GM23248 (cell line): Measurements from ENCODE around the gene HOXB6. TPM values are rescaled to one million over a fixed set of nuclear protein-coding genes. Genes with fewer than 3 reads are reported as not detected.

ENCODE experiments used
- DNase-seq: peaks from one replicate; pipeline ENCODE4 v3.0.0-alpha.2; 2015
- H2AFZ ChIP-seq: fragments of 200-600 bp; sonication (generic); 2 replicates; pipeline ENCODE4 v1.6.1; 2016; ENCODE audit warnings: antibody characterized with exemption
- H3F3A ChIP-seq: fragments of 200-600 bp; sonication (generic); 2 replicates; pipeline ENCODE4 v1.6.1; 2016; ENCODE audit warnings: mild to moderate bottlenecking, antibody characterized with exemption, mixed run types; ENCODE audit not compliant: insufficient read depth
- H3K27ac ChIP-seq: fragments of 200-600 bp; sonication (generic); 2 replicates; pipeline ENCODE4 v1.5.1; 2016; ENCODE audit warnings: mild to moderate bottlenecking
- H3K27me3 ChIP-seq: fragments of 200-600 bp; sonication (generic); replicated peaks from 2 replicates; pipeline ENCODE4 v1.6.1; 2016; ENCODE audit warnings: mild to moderate bottlenecking; ENCODE audit not compliant: insufficient read depth
- H3K36me3 ChIP-seq: fragments of 200-600 bp; sonication (generic); 2 replicates; pipeline ENCODE4 v1.6.1; 2016; ENCODE audit warnings: low read depth, mild to moderate bottlenecking
- H3K4me1 ChIP-seq: fragments of 200-600 bp; sonication (generic); 2 replicates; pipeline ENCODE4 v1.6.1; 2016; ENCODE audit warnings: mild to moderate bottlenecking; ENCODE audit not compliant: insufficient read depth
- H3K4me2 ChIP-seq: fragments of 200-600 bp; sonication (generic); one replicate; pipeline ENCODE4 v1.6.1; 2016; ENCODE audit warnings: mild to moderate bottlenecking; ENCODE audit not compliant: unreplicated experiment
- H3K4me3 ChIP-seq: fragments of 200-600 bp; sonication (generic); 2 replicates; pipeline ENCODE4 v1.5.1; 2016; ENCODE audit warnings: mild to moderate bottlenecking
- H3K79me2 ChIP-seq: fragments of 200-600 bp; sonication (generic); 2 replicates; pipeline ENCODE4 v1.6.1; 2016; ENCODE audit warnings: mild to moderate bottlenecking; ENCODE audit not compliant: insufficient read depth
- H3K9ac ChIP-seq: fragments of 200-600 bp; sonication (generic); 2 replicates; pipeline ENCODE4 v1.6.1; 2016; ENCODE audit warnings: mild to moderate bottlenecking
- H3K9me2 ChIP-seq: fragments of 200-600 bp; sonication (generic); 2 replicates; pipeline ENCODE4 v1.6.1; 2016; ENCODE audit warnings: mixed run types, mild to moderate bottlenecking, moderate library complexity; ENCODE audit not compliant: insufficient read depth
- H3K9me3 ChIP-seq: fragments of 200-600 bp; sonication (generic); one replicate; pipeline ENCODE4 v1.6.1; 2017; ENCODE audit warnings: low read depth
- H4K20me1 ChIP-seq: fragments of 200-600 bp; sonication (generic); 2 replicates; pipeline ENCODE4 v1.6.0; 2016; ENCODE audit not compliant: insufficient read depth
- EZH2 ChIP-seq: fragments of 200-600 bp; sonication (generic); IDR thresholded peaks from 2 replicates; pipeline ENCODE4 v1.6.1; 2018; ENCODE audit warnings: antibody characterized with exemption, mild to moderate bottlenecking; ENCODE audit not compliant: insufficient read depth, poor library complexity, severe bottlenecking
- EZH2phosphoT487 ChIP-seq: fragments of 200-600 bp; sonication (generic); IDR thresholded peaks from 2 replicates; pipeline ENCODE4 v1.6.1; 2018; ENCODE audit warnings: antibody characterized with exemption, moderate library complexity, mild to moderate bottlenecking, low read depth; ENCODE audit not compliant: insufficient read depth
- WGBS, 2 experiments: methylation state at CpG; one replicate each; pipeline ENCODE4 v1.1.6; 2015 to 2017; ENCODE audit warnings: low lambda C conversion rate in 2 of 2, low coverage in 1 of 2; ENCODE audit errors: missing lambda C conversion rate in 2 of 2; 5-methylcytosine and 5-hydroxymethylcytosine counted together
- in situ Hi-C: fragments of 300-500 bp; cut with MboI; formaldehyde crosslinking; loops from 2 replicates; pipeline ENCODE4 v1.15.0; 2020
- polyA plus RNA-seq: library from polyadenylated mRNA; unstranded; fragments of >200 nt; fragmentation: Nextera tagmentation; extraction: Ambion mirVana; gene quantifications from 2 replicates; pipeline ENCODE4 v1.2.1, GENCODE V29; 2016
- total RNA-seq: library from RNA; depleted of rRNA; stranded (reverse); fragments of >200 nt; shearing (Covaris generic); gene quantifications from 2 replicates; pipeline ENCODE4 v1.2.3, GENCODE V29; 2014

The HOXB6 gene
- total and polyA plus RNA-seq, 2 experiments from 2014 or later: 6.2 to 7.5 TPM

- no peak overlapping the region for H3K4me3 ChIP-seq
- H3K27ac ChIP-seq: no peak overlapping the region
- no peaks in the 10 kb centered on the region for H3K9me2 ChIP-seq
- H4K20me1 ChIP-seq: no peaks in the 10 kb centered on the region
- H3K27me3 ChIP-seq: peaks cover 98% of the 10 kb centered on the region
- no peak for DNase-seq
- H3K9ac ChIP-seq: no peak overlapping the region
- no peaks in the 10 kb centered on the region for H3K9me3 ChIP-seq
- WGBS, 2 experiments: 29 to 30% methylated on average over 5 of the region's 5 CpGs
- H3F3A ChIP-seq: no peaks in the 10 kb centered on the region
- in situ Hi-C loops: no loop called here
- no peak overlapping the region for H2AFZ ChIP-seq
- H3K79me2 ChIP-seq: no peaks in the 10 kb centered on the region
- no peak overlapping the region for H3K4me2 ChIP-seq
- no peaks in the 10 kb centered on the region for H3K4me1 ChIP-seq
- TF ChIP-seq EZH2 (no peak), EZH2phosphoT487 (no peak)
- no peaks in the 10 kb centered on the region for H3K36me3 ChIP-seq
Measured at GRCh38 chr17:48628649-48629410, 24.0 kb upstream of the HOXB6 start.

- H3K4me2 ChIP-seq: no peak overlapping the region
- no peaks in the 10 kb centered on the region for H3K4me1 ChIP-seq
- H3K9ac ChIP-seq: no peak overlapping the region
- H3F3A ChIP-seq: no peaks in the 10 kb centered on the region
- TF ChIP-seq EZH2phosphoT487: no peak
- TF ChIP-seq EZH2: no peak
- H2AFZ ChIP-seq: no peak overlapping the region
- H3K79me2 ChIP-seq: no peaks in the 10 kb centered on the region
- no peaks in the 10 kb centered on the region for H3K9me3 ChIP-seq
- no peak for DNase-seq
- H3K27ac ChIP-seq: no peak overlapping the region
- H3K27me3 ChIP-seq: peaks cover 98% of the 10 kb centered on the region
- H4K20me1 ChIP-seq: no peaks in the 10 kb centered on the region
- no peaks in the 10 kb centered on the region for H3K36me3 ChIP-seq
- in situ Hi-C loops: no loop called here
- H3K4me3 ChIP-seq: no peak overlapping the region
- H3K9me2 ChIP-seq: no peaks in the 10 kb centered on the region
- WGBS, 2 experiments: 10 to 11% methylated on average over 27 of the region's 27 CpGs
Measured at GRCh38 chr17:48627623-48628521, 23.1 kb upstream of the HOXB6 start.

GRCh38 chr17:48627118-48627597, 22.4 kb upstream of the HOXB6 start:
- H4K20me1 ChIP-seq: no peaks in the 10 kb centered on the region
- H2AFZ ChIP-seq: no peak overlapping the region
- no peaks in the 10 kb centered on the region for H3K79me2 ChIP-seq
- no peaks in the 10 kb centered on the region for H3K4me1 ChIP-seq
- in situ Hi-C loops: no loop called here
- H3K4me3 ChIP-seq: no peak overlapping the region
- H3F3A ChIP-seq: no peaks in the 10 kb centered on the region
- 19 to 25% methylated on average over 5 of the region's 5 CpGs for WGBS, 2 experiments
- H3K9me3 ChIP-seq: no peaks in the 10 kb centered on the region
- no peak for TF ChIP-seq EZH2
- TF ChIP-seq EZH2phosphoT487: 0 out of 2 replicates have a peak, but pooled peaks have one; percentile 58
- H3K4me2 ChIP-seq: no peak overlapping the region
- H3K9me2 ChIP-seq: no peaks in the 10 kb centered on the region
- peaks cover 98% of the 10 kb centered on the region for H3K27me3 ChIP-seq
- H3K9ac ChIP-seq: no peak overlapping the region
- DNase-seq: no peak
- no peaks in the 10 kb centered on the region for H3K36me3 ChIP-seq
- H3K27ac ChIP-seq: no peak overlapping the region

- peaks cover 98% of the 10 kb centered on the region for H3K27me3 ChIP-seq
- peak within 1 kb of the TSS; percentile 50 for H2AFZ ChIP-seq
- in situ Hi-C loops: no loop called here
Measured at GRCh38 chr17:48626245-48627117, 21.7 kb upstream of the HOXB6 start, which contains the start of gene HOXB9. TSS of gene HOXB9 (minus strand) at chr17:48626358. CDS start at chr17:48626269, 89 bp downstream.

More at GRCh38 chr17:48626245-48627117, 21.7 kb upstream of the HOXB6 start, which contains the start of gene HOXB9:
- no peaks in the 10 kb centered on the region for H3K36me3 ChIP-seq
- H3K4me3 ChIP-seq: peak within 1 kb of the TSS; percentile 41
- no peaks in the 10 kb centered on the region for H3K9me2 ChIP-seq
- 3 to 7% methylated on average over 30 to 49 of the region's 50 CpGs for WGBS, 2 experiments
- no peaks in the 10 kb centered on the region for H3K4me1 ChIP-seq
- H3K9me3 ChIP-seq: no peaks in the 10 kb centered on the region
- H3F3A ChIP-seq: no peaks in the 10 kb centered on the region
- H3K27ac ChIP-seq: no peak within 1 kb of the TSS
- H3K79me2 ChIP-seq: no peaks in the 10 kb centered on the region
- peak; percentile 81 for TF ChIP-seq EZH2phosphoT487
- TF ChIP-seq EZH2: no peak
- no peaks in the 10 kb centered on the region for H4K20me1 ChIP-seq
- H3K9ac ChIP-seq: no peak within 1 kb of the TSS
- peak within 1 kb of the TSS; percentile 62 for H3K4me2 ChIP-seq
- DNase-seq: peak; percentile 51
